Thoracic aorta (tissue), 2 donors: Measurements from ENCODE around the gene IL7R. TPM values are rescaled to one million over a fixed set of nuclear protein-coding genes. Genes with fewer than 3 reads are reported as not detected.

ENCODE experiments used
- ATAC-seq: fragments of 150-250 bp; one replicate; pipeline ENCODE4 v1.8.0; 2017; ENCODE audit warnings: low read depth; ENCODE audit not compliant: insufficient number of reproducible peaks, low FRiP score
- DNase-seq: peaks from one replicate; pipeline ENCODE4 v3.0.0-alpha.2; 2020; ENCODE audit warnings: low spot score
- H3K27ac ChIP-seq, 2 donors: fragments of 200-600 bp; sonication (generic); 1 replicate in 1 of 2; 2 replicates in 1 of 2; pipeline ENCODE4 v1.5.1; 2016; ENCODE audit warnings: mild to moderate bottlenecking in 2 of 2, moderate library complexity in 2 of 2
- H3K27me3 ChIP-seq: fragments of 200-600 bp; sonication (generic); replicated peaks from 2 replicates; pipeline ENCODE4 v1.6.0; 2016; ENCODE audit warnings: mild to moderate bottlenecking; ENCODE audit not compliant: insufficient read depth
- H3K36me3 ChIP-seq: fragments of 200-600 bp; sonication (generic); one replicate; pipeline ENCODE4 v1.5.1; 2016
- H3K4me1 ChIP-seq, 2 donors: fragments of 200-600 bp; sonication (generic); 1 replicate in 1 of 2; 2 replicates in 1 of 2; pipeline versions ENCODE4 v1.5.1 to v1.6.0; 2016; ENCODE audit warnings: low read depth in 2 of 2, mild to moderate bottlenecking in 1 of 2; ENCODE audit not compliant: control insufficient read depth in 1 of 2
- H3K4me3 ChIP-seq: fragments of 200-600 bp; sonication (generic); 2 replicates; pipeline ENCODE4 v1.5.1; 2016; ENCODE audit warnings: mild to moderate bottlenecking
- H3K9me3 ChIP-seq: fragments of 200-600 bp; sonication (generic); 2 replicates; pipeline ENCODE4 v1.5.1; 2016
- total RNA-seq, 2 donors: library from RNA; depleted of rRNA; stranded (reverse); fragments of >200 nt; gene quantifications; one replicate each; pipeline versions ENCODE4 v1.1.0 to v1.2.3, GENCODE V29; 2016
- TF ChIP-seq, protein P1 (sequence below): fragments of 200-600 bp; sonication (generic); IDR thresholded peaks from one replicate; pipeline ENCODE4 v1.5.1; 2019; ENCODE audit warnings: antibody characterized with exemption

Gene IL7R
- total RNA-seq, 2 donors from 2014 or later, result 12.7 to 20.5 TPM

DNA sequence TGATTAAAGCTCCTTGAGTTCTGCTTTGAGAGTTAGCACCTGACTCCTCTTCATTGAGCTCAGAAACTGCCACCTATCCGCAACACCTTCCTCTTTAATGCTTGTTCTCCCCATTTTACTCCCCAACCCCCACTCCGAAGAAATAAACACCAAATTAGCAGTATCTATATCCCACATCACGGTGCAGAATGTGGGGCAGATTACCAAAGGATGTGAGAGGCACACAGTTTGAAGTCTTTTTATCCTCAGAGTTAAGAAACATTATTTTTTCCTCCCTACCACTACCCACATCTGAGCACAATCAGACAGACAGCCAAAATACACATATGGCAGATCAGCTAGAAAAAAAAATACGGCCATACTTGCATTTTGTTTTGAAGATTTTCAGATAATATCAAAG is 26.1 kb upstream of the IL7R start:
- Histone ChIP-seq H3K4me3 (no peak overlapping the region), H3K36me3 (no peaks in the 10 kb centered on the region), H3K9me3 (no peaks in the 10 kb centered on the region), H3K27ac (no peak overlapping the region), H3K4me1 (no peaks in the 10 kb centered on the region), H3K27me3 (no peaks in the 10 kb centered on the region)
- TF ChIP-seq, protein P1, sequence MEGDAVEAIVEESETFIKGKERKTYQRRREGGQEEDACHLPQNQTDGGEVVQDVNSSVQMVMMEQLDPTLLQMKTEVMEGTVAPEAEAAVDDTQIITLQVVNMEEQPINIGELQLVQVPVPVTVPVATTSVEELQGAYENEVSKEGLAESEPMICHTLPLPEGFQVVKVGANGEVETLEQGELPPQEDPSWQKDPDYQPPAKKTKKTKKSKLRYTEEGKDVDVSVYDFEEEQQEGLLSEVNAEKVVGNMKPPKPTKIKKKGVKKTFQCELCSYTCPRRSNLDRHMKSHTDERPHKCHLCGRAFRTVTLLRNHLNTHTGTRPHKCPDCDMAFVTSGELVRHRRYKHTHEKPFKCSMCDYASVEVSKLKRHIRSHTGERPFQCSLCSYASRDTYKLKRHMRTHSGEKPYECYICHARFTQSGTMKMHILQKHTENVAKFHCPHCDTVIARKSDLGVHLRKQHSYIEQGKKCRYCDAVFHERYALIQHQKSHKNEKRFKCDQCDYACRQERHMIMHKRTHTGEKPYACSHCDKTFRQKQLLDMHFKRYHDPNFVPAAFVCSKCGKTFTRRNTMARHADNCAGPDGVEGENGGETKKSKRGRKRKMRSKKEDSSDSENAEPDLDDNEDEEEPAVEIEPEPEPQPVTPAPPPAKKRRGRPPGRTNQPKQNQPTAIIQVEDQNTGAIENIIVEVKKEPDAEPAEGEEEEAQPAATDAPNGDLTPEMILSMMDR, result no peak
- DNase-seq (no peak), ATAC-seq (no peak)

DNA sequence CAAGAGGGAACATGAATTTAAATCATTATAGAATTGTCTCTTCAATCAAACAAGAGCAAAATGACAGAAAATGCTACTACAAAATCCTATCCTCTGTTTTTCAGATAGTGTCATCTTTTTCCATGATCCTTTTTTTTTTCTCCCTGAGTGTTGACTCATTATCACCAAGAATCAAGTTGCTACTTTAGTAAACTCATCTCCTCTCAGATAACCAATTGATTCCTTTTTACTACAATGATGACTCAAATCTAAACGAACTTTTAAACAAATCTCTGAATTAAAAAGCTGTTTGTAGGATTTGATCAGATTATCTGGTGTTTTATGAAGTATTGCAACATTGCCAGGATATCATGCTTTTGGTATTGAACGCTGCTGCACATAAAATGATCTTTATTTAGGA is 23.9 kb upstream of the IL7R start:
- Histone ChIP-seq H3K36me3 (no peaks in the 10 kb centered on the region), H3K4me3 (no peak overlapping the region), H3K27me3 (no peaks in the 10 kb centered on the region), H3K27ac (no peak overlapping the region), H3K4me1 (no peaks in the 10 kb centered on the region), H3K9me3 (no peaks in the 10 kb centered on the region)
- DNase-seq (no peak), ATAC-seq (no peak)
- TF ChIP-seq, protein P1, result no peak

DNA sequence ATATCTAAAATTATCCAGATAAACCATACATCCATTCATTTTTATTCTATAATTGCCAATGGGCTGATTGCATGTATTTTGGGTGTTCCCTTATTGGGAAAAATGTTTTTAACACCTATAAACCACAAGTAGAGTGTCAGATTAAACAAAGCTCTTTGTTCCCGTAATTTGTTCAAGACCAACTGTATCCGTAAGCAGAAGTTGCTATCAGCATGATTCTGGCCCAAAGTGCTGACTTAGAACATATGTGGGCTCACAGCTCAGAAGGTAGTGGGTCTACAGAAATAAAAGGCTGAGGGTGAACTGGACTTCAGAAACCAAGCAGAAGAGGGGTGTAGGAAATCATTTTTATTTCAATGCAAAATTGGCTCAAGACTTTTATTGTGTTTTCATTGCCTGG is 23.5 kb upstream of the IL7R start:
- Histone ChIP-seq H3K4me3 (no peak overlapping the region), H3K27ac (no peak overlapping the region), H3K36me3 (no peaks in the 10 kb centered on the region), H3K27me3 (no peaks in the 10 kb centered on the region), H3K9me3 (no peaks in the 10 kb centered on the region), H3K4me1 (no peaks in the 10 kb centered on the region)
- TF ChIP-seq, protein P1, result no peak
- ATAC-seq, result no peak
- no peak for DNase-seq

DNA sequence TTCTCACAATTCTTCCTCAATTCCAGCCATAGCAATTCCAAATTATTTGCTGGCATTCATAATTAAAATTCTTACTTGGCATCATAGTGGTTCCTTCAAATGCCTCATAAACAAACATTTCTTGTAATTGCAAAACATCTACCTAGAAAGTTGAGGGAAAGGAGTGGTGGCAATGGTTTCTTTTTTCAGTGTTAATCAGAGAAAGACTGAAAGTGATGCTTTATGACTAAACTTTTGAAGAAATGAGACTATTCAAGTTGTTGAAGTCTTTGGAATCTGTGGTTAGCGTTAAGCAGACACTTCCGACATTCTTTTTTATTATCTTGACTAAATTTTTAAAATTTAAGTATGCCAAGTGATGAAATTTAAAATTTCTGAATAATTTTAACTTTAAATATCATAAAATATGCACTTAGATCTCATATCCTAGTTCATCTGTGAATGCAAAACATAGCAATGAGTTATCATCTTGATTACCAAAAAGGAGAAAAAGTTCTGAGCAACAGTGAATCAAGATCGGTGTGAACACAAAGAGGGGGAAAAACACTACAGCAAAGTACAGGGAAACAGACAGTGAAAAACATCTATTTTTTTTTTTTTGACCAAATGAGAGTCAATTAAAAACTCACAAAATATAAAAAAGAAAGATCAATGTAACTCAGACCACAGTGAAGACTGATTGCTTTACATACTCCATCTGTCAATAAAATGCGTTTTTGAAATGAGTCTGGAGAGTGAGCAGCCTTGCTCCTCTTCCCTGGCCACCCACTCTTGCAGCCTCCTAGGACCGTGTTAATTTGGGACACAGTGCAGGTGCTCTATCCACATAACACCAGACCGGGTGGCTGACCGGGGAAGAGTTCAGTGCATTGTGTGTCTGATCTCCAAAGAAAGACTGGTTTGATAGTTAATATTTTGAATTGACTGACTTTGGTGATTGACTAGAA is 20.6 kb upstream of the IL7R start:
- Histone ChIP-seq H3K27ac (no peak overlapping the region), H3K27me3 (no peaks in the 10 kb centered on the region), H3K9me3 (no peaks in the 10 kb centered on the region), H3K4me1 (no peaks in the 10 kb centered on the region), H3K4me3 (no peak overlapping the region), H3K36me3 (no peaks in the 10 kb centered on the region)
- ATAC-seq (no peak), DNase-seq (no peak)
- TF ChIP-seq, protein P1, result no peak

DNA sequence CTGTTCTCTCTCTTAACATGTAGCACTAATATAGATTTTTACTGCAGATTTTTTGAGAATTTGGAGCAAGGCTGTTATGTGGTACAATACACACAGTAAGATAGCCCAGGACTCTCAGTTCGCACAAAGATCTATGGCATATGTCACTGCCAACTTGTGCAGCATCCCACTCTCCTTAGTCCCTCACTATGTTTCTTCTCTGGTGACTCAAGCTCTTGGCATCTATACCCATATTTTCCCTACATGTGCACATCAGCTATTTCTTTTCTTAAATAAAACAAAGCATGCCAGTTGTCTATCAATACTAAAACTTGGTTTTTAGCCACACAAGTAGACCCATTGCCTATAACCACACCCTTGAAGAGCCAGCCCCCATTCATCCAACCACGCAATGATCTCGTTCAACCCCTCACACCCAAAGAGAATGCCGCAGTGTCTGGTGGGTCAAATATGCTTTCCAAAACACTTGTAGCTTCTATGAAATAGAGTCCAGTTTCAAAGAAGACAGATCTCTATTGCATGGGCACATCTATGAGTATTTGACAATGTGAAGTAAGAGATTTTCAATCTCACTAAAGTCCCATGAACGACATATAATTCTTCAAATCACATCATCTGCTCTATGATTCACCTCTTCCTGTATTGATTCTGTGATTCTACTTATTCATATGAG is 18.2 kb upstream of the IL7R start:
- Histone ChIP-seq H3K4me3 (no peak overlapping the region), H3K4me1 (no peaks in the 10 kb centered on the region), H3K36me3 (no peaks in the 10 kb centered on the region), H3K27me3 (no peaks in the 10 kb centered on the region), H3K27ac (no peak overlapping the region), H3K9me3 (no peaks in the 10 kb centered on the region)
- TF ChIP-seq, protein P1, result no peak
- no peak for DNase-seq
- ATAC-seq, result no peak
